NCI-H187 (cell line): ENCODE measurements around the gene CDIPT.
"Not testable (repeated sequence)": the region's sequence is repeated elsewhere in the genome, so short reads cannot be mapped to it uniquely, and the experiment has no call there.

Experiments
- DNase-seq, 2 experiments: peaks; one replicate each; lab custom pipeline; 2025; lab: John Stamatoyannopoulos, UW

CDIPT gene

DNA sequence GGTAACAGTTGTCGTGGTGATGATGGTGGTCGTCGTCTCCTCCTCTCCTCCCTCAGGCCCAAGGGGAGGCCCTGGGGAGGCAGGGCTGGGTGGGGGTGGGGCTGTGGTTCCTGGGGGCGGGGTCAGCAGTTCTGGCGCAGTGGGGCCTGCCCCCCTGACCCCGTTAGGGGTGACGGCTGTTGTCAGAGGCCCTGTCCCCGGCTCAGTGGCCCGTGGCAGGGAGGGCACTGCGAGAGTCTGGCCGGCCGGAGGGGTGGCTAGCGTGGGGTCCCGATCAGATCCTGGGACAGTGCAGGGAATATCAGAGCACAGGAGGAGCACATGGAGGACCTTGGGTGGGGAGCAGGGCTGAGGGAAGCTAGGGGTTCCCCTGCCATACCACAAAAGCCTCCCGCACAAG, 33.8 kb upstream of the CDIPT start:
- DNase-seq, result no peak

DNA sequence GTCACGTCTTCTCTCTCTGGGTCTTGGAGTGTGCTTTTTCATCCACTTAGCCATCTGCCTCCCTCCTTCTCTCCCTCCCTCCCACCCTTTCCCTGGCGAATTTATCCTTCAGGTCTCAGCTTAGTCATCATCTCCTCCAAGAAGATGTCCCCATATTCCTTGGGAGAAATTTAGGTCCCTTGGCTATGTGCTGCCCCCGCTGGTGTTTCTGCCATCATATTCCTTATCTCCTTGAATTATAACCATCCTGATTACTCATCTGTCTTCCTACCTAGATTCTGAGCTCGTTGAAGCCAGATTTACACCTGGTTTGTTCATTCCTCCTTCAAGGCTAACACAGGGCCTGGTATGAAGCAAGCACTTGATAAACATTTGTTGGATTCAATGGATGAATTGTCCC, 31.3 kb upstream of the CDIPT start:
- DNase-seq, result no peak

DNA sequence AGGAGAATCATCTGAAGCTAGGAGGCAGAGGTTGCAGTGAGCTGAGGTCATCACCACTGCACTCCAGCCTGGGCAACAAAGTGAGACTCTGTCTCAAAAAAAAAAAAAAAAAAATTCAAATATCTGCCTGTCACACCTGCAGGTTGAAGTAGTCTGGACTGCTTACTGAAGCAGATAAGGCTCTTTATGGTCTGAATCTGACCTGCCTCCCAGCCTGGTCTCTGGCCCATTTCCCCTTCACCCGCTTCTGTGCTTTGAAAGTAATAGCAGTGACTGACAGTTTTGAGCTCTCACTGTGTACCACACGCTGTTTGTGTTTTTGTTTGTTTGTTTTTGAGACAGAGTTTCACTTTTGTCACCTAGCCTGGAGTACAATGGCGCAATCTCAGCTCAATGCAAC, 30.5 kb upstream of the CDIPT start:
- DNase-seq, result no peak

DNA sequence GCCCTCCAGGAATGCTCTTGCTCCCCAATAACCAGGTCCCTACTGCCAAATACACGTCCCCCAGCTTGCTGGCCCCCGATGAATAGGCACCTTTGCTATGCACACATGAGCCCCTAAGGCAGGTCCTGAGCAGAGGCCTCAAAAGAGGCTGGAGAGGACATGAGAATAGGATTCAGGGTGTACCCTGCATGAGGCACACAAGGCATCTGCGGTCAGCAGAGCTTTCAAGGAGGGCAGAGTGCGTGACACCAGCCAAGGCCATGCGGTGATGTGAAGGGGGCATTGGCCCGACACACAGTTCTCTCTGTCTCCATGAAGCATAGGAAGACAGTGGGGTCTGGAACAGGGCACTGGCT, 29.4 kb upstream of the CDIPT start:
- no peak for DNase-seq

DNA sequence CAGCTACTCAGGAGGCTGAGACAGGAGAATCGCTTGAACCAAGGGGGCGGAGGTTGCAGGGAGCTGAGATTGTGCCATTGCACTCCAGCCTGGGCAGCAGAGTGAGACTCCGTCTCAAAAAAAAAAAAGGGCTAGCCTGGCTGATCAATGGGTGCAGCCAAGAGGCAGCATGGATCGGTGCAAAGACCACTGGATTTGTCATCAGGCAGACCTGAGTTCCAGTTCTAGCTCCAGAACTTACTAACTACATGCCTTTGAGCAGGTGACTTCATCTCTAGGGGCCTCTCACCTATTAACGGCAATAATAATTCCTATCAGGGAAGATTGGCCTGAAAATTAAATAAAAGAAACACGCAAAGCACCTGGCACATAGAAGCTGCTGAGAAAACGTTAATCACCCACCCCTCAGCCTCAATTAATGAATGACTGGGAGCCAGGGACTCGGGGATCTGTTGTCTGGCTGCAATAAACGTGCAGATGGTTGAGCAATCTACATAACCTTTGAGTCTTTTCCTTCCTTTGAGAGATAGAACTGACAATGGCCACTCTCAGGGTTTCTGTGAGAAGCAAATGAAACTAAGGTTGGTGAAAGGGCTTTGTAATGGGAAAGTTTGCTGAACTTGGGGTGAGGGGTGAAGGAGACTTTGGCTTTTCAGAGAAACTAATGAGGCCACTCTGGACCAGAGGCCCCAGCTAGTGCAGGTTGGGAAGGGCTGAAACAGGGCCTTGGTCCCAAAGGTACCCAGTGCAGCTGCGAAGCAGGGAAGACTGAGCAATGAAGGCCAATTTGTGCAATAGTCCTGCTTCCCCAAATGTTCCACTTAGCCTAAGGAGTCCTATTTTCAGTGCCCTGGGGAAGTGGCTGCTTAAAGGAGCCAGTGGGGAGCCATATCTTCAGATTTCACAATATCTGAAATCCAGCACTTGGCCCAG, 28.8 kb upstream of the CDIPT start:
- DNase-seq, result no peak

DNA sequence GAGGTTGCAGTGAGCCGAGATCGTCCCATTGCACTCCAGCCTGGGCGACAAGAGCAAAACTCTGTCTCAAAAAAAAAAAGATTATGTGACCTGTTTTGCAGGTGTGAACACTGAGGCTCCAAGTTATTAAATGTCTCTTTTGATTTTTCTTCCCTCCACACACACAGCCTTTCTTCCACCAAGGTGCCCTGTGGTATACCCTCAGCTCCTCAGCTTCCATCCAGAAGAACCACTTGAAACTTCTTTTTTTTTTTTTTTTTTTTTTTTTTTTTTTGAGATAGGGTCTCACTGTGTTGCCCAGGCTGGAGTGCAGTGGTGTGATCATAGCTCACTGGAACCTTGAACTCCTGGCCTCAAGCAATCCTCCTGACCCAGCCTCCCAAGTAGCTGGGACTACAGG, 26.3 kb upstream of the CDIPT start:
- not testable (repeated sequence) for DNase-seq

DNA sequence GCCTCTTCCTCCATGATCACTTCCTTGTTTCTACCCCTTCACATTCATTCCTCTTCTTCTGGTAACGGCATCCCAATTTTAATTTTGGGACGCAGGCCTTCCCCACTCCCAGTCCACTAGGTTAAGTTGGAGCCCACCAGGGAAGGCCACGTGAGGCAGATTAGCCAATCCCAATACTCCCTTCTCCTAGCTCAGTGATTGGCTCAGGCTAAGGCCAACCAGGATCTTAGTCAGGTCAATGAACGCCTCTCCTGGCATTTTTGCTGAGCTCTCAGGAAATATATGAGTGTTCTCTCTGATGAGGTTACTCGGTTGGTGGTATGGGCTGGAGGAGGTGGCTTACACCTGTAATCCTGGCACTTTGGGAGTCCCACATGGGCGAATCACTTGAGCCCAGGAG, 21.0 kb upstream of the CDIPT start:
- DNase-seq, result no peak

DNA sequence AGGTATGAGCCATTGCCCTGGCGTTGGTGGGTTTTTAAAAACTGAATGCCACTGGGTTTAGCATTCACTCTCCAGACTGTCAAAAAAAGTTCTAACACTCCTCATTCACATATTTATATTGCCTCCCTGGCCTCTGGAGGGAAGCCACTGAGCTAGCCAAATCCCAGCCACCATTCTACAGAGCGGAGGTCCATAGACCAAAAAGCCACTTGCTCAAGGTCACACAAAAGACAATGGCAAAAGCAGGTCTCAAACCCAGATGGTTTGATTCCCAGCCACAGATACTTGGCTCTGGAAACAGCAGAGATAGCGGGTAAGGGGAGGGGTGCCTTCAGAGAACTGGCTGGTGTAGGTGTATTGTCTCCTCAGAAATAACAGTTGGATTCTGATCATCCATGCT, 18.0 kb upstream of the CDIPT start:
- DNase-seq, result no peak

DNA sequence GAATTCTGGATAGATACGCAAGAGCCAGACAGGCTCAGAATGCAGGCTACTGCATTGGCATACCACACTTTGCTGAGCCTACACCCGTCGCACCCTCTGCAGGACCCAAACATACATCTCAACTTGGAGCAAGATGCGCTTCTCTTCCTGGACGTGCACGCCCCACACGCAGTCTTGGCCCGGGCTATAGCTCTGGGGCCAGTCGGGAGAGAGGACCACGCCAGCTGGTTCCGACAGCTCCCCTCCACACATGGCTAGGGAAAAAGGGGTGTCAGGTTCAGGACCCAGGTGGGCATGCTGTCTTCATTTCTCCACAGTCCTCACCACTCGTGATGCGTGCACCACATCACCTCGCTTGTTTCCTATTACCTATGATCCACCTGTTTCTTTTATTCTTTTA, 15.1 kb upstream of the CDIPT start:
- DNase-seq, result no peak

DNA sequence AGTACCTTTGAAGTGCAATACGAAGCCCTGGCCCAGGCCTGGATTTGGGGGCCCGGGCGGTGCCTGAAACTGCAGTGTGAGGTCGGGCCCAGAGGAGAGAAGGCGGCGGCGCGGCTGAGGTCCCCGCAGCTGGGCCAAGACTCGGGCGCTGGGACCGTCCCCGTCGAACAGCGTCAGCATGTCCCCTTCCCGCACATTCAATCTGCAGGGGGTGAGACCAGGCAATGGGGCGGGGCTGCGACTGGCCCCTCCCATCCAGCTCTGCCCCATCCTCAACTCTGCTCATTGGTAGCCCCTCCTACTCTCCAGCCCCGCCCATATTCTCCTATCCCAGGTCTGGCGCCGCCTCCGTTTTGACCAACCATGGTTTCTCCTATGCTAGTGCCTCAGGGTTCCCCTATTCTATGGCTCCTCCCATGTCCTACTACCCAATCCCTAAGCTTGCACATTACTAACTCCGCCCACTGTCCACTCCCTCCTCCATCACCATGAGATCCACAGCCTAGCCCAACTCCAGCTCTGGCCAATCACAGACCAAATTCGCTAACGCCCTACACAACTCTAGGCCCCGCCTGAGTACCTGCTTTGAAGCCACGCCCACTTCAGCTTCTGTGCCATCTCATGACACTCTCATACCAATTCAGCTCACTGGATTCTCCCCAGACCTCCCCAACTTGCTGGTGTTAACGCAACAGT, 14.4 kb upstream of the CDIPT start:
- peak; percentile 84 to 85 for DNase-seq

DNA sequence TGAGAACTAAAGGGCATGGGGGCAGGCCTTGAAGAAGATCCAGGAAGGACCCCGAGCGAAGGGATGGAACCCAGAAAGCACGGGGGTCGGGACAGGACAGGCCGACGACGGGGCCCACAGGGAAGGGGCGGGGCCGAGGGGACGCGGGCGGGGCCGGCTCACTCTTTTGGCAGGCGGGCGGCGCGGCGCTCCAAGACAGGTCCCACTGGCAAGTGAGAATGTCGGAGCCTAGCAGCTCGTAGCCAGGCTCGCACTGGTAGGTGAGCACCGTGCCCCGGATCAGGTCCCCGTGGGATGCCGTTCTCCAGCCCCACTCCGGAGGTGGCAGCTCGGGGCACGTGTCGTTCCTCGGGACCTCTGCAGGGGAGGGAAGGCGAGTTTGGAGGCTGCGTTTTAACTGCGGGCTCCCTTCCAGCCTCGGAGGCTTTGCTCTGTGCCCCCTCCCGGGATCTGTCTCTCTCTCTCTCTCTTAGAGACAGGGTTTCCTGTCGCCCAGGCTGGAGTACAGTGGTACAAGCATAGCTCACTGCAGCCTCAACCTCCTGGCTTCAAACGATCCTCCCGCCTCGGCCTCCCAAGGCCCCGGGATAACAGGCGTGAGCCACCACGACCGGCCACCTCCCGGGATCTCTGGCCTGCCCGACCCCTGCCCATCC, 13.7 kb upstream of the CDIPT start:
- DNase-seq, result no peak

DNA sequence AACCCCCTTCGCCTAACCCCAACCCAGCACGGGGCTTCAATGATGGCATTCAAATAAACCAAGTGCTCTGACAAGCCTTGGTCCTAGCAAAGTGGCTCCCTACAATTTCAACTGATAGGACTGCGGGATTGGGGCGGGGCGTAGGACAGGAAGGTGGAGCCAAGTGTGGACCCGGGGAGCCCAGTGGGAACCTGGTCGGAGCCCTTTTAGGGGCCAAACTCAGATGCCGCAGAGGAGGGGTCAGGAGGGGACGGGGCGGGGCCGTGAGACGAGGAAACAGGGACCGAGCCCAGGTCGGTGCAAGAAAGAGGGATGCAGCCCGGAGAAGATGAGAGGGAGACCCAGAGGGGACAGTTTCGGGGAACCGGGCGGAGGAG, 13.2 kb upstream of the CDIPT start:
- DNase-seq, result no peak

DNA sequence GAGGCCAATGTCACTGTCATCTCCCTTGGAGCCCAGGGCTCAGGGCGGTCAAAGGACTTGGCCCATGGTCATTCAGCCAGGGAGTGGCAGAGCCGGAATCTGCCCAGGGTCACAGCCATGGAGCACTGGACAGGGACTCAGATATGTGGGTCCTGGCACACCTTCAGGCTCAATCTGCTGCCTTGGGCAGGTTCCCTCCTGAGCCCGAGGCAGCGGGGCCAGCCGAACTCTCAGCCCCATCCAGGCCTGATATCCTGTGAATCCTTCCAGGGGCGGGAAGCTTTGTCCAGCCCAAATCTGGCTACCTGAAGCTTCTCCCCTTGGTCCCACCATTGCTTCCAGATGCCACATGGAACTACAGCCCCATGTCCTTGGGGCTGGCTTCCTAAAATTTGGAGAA, 12.2 kb upstream of the CDIPT start:
- DNase-seq, result no peak

DNA sequence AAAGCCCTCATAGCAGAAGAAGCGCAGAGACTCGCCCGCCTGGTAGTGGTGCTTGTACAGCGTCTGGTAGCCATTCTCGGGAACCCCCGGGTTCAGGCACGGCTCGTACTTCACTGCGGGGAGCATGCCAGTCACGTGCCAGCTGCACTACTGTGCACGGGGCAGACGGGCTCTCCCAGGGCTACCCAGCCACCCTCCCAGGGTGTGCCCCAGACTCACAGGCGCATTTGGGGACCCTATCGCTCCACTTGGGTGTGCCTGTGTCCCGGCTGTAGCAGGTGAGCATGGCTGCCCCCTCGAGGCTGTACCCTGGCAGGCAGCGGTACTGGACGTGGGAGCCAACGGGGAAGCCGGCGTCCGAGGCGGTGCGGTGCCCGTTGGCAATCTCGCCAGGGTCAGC, 10.3 kb upstream of the CDIPT start:
- no peak for DNase-seq

DNA sequence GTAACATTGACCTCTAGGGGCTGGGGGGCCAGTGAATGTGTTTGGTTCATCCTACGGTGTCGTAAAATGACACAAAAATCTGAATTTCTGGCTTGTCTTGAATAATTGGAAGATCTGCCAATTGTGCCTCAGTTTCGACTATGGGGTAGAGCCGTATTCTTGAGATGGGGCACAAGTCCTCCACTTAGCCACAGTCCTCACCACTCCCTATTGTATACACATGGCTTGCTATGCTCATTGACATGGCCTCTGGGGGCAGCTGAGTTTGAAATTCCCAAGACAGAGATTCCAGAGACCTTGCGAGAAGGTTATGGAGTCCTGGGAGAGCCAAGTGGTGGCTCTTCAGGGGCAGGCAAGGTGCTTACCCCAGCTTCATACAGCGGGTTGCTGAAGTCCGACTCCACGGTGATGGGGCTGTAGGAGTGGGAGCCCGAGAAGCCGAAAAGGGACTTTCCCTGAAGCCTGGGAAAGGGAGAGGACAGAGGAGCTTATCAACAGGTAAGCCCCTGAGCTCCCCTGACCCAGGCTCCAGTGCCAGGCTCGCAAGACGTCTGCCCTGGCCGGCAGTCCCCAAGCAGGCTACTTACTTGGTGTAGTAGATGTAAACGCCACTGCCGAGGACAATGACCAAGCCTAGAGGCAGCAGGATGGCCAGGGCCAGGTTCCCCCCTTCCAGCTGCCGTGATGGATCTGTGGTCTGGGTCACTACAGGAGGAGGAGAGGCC, 9.0 kb upstream of the CDIPT start:
- DNase-seq, result no peak

DNA sequence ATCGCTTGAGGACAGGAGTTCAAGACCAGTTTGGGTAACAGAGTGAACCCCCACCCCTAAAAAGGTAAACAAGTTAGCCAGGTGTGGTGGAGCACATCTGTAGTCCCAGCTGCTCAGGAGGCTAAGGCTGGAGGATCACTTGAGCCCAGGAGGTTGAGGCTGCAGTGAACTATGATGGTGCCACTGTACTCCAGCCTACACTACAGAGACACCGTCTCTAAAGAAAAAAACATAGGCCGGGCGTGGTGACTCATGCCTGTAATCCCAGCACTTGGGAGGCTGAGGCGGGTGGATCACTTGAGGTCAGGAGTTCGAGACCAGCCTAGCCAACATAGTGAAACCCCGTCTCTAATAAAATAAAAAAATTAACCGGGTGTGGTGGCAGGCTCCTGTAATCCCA, 6.0 kb upstream of the CDIPT start:
- DNase-seq, result not testable (repeated sequence)

DNA sequence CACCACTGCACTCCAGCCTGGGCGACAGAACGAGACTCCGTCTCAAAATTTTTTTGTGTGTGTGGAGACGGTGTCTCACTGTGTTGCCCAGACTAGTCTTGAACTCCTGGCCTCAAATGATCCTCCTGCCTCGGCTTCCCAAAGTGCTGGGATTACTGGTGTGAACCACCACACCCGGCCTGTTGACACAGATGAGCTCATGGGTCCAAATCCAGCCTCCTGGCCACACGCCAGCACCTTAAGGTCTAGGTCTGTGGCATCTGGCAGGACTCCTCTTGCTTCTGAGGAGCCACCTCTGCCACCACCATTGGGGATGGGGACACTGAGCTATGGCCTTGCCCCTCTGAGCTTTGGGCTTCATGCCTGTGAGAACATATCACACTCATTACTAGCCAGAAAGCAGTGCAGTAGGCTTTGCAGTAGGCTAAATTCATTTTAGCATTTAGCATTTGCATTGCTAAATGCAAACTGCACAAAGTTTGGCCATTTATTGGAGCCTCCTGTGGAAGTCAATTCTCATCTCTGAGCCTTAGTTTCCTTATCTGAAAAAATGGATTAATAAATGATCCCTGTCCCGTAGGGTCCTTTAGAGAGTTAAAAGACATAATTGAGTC, 5.5 kb upstream of the CDIPT start:
- DNase-seq, result no peak

DNA sequence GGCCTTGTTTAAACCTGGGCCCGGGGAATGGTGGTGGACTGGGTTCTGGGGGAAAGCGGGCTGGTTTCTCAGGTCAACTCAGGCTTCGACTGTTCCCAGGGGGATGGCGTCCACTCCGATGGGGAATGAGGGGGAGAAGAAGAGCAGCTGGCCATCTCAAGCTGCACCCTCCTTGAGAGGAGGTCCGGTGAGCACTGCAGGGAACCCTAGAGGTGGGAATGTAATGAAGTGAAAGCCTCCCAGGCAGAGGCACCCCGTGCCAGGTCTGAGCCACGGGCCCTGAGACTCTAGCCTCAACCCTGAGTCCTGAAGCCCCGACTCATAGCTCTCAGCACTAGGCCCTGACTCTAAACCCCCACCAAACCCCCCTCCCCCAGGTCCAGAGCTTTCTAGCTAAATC, 1.2 kb upstream of the CDIPT start:
- DNase-seq, result no peak

DNA sequence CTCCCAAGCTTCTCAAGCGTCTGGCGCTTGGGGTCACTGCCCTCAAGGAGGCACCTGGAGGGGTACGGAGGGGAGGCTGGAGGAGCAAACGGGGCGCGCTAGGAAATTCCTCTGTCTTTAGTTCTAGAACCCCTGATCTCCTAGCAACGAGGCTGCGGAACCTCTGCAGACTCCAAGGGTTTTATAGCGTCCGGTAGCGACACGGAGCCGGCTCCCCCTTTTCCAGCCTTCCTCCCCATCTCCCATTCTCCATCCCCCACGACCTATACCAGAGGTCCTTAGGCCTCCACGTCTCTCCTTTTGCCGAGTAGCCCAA, 601 bp upstream of the CDIPT start:
- DNase-seq, result no peak

DNA sequence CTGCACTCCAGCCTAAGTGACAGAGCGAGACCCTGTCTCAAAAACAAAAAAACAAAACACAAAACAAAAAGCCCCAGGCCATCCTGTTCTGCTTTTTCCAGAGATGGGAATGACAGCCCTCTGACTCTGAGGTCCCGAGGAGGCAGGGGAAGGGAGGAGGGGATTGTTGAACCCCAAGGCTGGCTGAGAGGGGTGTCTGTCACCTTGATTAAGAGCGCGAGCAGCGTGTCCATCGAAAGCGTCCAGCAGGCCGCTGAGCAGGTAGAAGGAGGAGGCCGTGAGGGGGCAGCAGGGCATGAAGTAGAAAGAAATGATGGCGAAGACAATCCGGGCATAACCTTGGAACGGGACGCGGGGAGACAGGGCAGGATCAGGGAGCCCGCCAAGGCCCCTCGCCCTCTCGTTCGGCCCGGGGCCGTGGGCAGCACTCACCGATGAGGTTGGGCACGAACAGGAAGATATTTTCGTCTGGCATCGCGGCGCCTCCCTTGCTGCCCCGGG, 593 bp downstream of the CDIPT start:
- no peak for DNase-seq

DNA sequence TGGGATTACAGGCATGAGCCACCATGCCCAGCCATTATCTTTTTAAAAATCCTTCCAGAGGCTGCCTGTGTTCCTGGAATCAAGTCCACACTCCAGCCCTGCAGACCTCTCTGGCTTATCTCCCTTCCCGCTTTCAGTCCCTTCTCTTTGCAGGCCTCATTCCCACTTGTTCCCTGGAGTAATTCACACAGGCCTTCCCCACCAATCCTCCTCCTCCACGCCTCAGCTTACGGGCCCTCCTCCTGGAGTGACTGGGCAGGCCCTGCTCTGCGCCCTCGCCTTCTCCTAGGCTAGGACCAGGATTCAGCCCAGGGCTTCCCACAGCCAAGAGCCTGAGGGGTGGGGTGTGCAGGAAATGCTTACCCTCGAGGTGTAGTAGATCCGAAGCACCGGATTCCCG, 2.8 kb downstream of the CDIPT start:
- no peak for DNase-seq

DNA sequence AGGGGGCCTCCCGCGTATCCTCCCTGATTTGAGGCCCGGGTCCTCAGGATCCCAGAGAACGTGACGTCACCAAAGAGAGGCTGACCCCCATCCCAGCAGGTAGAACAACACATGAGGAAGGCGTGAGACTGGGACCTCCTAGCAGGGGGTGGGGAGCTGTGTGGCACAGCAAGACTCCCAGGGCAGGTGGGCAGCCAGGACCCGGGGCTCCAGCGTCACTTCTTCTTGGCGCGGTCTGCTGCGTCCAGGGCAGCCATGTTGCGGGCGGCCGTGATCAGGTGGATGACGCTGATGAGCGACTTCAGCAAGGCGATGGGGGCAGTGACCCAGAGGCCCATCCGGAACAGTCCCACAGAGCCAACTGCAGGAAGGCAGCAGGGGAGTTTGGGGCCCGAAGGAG, 4.1 kb downstream of the CDIPT start:
- DNase-seq, result no peak
